Adrenal gland (tissue), 12 donors: ENCODE data around the gene CNNM2. TPM values are rescaled to one million over a fixed set of nuclear protein-coding genes. Genes with fewer than 3 reads are reported as not detected.

Experiments
- DNase-seq, 7 donors: peaks; one replicate each; pipeline ENCODE4 v3.0.0-alpha.2; 2019 to 2020
- H3K27ac ChIP-seq, 5 donors: fragments of 200-600 bp; sonication (generic) in 4 of 5; 1 replicate in 3 of 5; 2 replicates in 2 of 5; pipeline versions ENCODE4 v1.5.1 to v1.8.0; 2016 to 2020; ENCODE audit warnings: mild to moderate bottlenecking in 1 of 5
- H3K27me3 ChIP-seq: fragments of 200-600 bp; 2 replicates; pipeline ENCODE4 v1.8.0; 2021
- H3K36me3 ChIP-seq, 2 donors: fragments of 200-600 bp; replicated peaks in 1 of 2; 1 replicate in 1 of 2; 2 replicates in 1 of 2; pipeline versions ENCODE4 v1.5.1 to v1.8.0; 2018 to 2022
- H3K4me1 ChIP-seq, 2 donors: fragments of 200-600 bp; replicated peaks in 1 of 2; 1 replicate in 1 of 2; 2 replicates in 1 of 2; pipeline versions ENCODE4 v1.5.1 to v1.8.0; 2018 to 2021
- H3K4me3 ChIP-seq, 4 donors: fragments of 200-600 bp; sonication (generic) in 3 of 4; one replicate each; pipeline ENCODE4 v1.5.1; 2016 to 2018
- H3K9me3 ChIP-seq, 3 donors: fragments of 200-600 bp; sonication (generic) in 1 of 3; replicated peaks in 1 of 3; 1 replicate in 2 of 3; 2 replicates in 1 of 3; pipeline versions ENCODE4 v1.5.1 to v1.8.0; 2016 to 2021
- POLR2A ChIP-seq, 2 donors: fragments of 450-650 bp; IDR thresholded peaks; one replicate each; pipeline ENCODE4 v1.6.1; 2017; ENCODE audit warnings: antibody characterized with exemption in 2 of 2, mild to moderate bottlenecking in 2 of 2, moderate library complexity in 1 of 2
- WGBS, 4 donors: extraction: QIAGEN DNeasy Blood & Tissue Kit in 2 of 4; methylation state at CpG; one replicate each; pipeline versions ENCODE4 v1.1.5 to v1.1.7; 2013 to 2017; 5-methylcytosine and 5-hydroxymethylcytosine counted together
- intact Hi-C, 2 donors: fragments of 100-400 bp; cut with DNase I; formaldehyde crosslinking; loops; one replicate each; pipeline versions ENCODE4 v1.14.1 to v1.15.0; 2022 to 2023
- polyA plus RNA-seq, 3 donors: library from polyadenylated mRNA; stranded (reverse); fragments of 200-250 nt in 2 of 3; fragments of 350-450 nt in 1 of 3; fragmentation: Illumina TruSeq in 1 of 3; extraction: RNeasy Lipid Tissue Mini Kit (QIAGEN cat#74804) in 1 of 3; gene quantifications; one replicate each; pipeline ENCODE4 v1.2.3, GENCODE V29; 2013 to 2014
- total RNA-seq, 9 donors: library from RNA; depleted of rRNA in 4 of 9; stranded (reverse); fragments of >200 nt in 4 of 9; fragments of 120-200 nt in 1 of 9; fragmentation: NEBNext Ultra II Directional in 1 of 9; extraction: Animal tissue kit (Norgen Biotek cat#: 25700) in 1 of 9; gene quantifications; one replicate each; pipeline versions ENCODE4 v1.1.0 to v1.2.4, GENCODE V29; 2013 to 2023
- TF ChIP-seq, protein P1 (sequence below), 6 experiments: fragments of 450-650 bp in 4 of 6; fragments of 200-600 bp in 2 of 6; sonication (generic) in 1 of 6; IDR thresholded peaks; 1 replicate in 5 of 6; 2 replicates in 1 of 6; pipeline versions ENCODE4 v1.5.1 to v1.8.0; 2016 to 2021; ENCODE audit warnings: antibody characterized with exemption in 6 of 6, mild to moderate bottlenecking in 2 of 6, moderate library complexity in 1 of 6
- donor health status: healthy with polysubstance abuse.
- donor health status: Bipolar disorder and iron deficiency.
- donor health status: DM: yes; HTN: yes; CAD: no.
- donor health status: DM: no; HTN: no; CAD: no.
- donor health status: DM: no; HTN: no; CAD: no.
- donor health status: DM: yes; HTN: yes; CAD: no.

Gene CNNM2
- total and polyA plus RNA-seq, 12 donors, result 5.4 to 52.0 (median 36.6) TPM

GRCh38 chr10:103079946-103080345 is 161.9 kb downstream of the CNNM2 start:
- no peak overlapping the region for H3K4me3 ChIP-seq
- peaks cover 0 to 42% of the 10 kb centered on the region in 2 donors for H3K36me3 ChIP-seq
- 78 to 89% (median 88%) methylated on average over 1 to 11 of the region's 11 CpGs for WGBS, 4 donors
- no peaks in the 10 kb centered on the region for H3K9me3 ChIP-seq
- DNase-seq, result no peak
- H3K4me1 ChIP-seq, result no peaks in the 10 kb centered on the region
- H3K27ac ChIP-seq, result no peak overlapping the region
- intact Hi-C loops, result loop anchor here (10.0 kb wide), 3 partner anchors 165 to 245 kb away; partner anchors contain the start of genes RPEL1 (in 2 of the 2) and CYP17A1 (in 1 of the 2)
- no peak for TF ChIP-seq POLR2A (IDR thresholded peaks at IDR 0.05)
- TF ChIP-seq, protein P1, sequence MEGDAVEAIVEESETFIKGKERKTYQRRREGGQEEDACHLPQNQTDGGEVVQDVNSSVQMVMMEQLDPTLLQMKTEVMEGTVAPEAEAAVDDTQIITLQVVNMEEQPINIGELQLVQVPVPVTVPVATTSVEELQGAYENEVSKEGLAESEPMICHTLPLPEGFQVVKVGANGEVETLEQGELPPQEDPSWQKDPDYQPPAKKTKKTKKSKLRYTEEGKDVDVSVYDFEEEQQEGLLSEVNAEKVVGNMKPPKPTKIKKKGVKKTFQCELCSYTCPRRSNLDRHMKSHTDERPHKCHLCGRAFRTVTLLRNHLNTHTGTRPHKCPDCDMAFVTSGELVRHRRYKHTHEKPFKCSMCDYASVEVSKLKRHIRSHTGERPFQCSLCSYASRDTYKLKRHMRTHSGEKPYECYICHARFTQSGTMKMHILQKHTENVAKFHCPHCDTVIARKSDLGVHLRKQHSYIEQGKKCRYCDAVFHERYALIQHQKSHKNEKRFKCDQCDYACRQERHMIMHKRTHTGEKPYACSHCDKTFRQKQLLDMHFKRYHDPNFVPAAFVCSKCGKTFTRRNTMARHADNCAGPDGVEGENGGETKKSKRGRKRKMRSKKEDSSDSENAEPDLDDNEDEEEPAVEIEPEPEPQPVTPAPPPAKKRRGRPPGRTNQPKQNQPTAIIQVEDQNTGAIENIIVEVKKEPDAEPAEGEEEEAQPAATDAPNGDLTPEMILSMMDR (IDR thresholded peaks at IDR 0.05), result no peak
- no peaks in the 10 kb centered on the region for H3K27me3 ChIP-seq

- intact Hi-C loops, result loop anchor here in 1 of 2 donors (10.0 kb wide), 1 partner anchor 164 kb away; the partner anchor contains the start of gene RPEL1
- Histone ChIP-seq H3K4me3 (no peak overlapping the region), H3K9me3 (no peaks in the 10 kb centered on the region), H3K27ac (no peak overlapping the region), H3K4me1 (no peaks in the 10 kb centered on the region), H3K36me3 (peaks cover 0 to 50% of the 10 kb centered on the region in 2 donors), H3K27me3 (no peaks in the 10 kb centered on the region)
- 95 to 100% (median 98%) methylated on average over 1 to 4 of the region's 4 CpGs for WGBS, 4 donors
- no peak for DNase-seq
- TF ChIP-seq, protein P1 (IDR thresholded peaks at IDR 0.05), result no peak
- no peak for TF ChIP-seq POLR2A (IDR thresholded peaks at IDR 0.05)
These were observed 162.9 kb downstream of the CNNM2 start for GRCh38 chr10:103080891-103081581.

- H3K9me3 ChIP-seq, result no peaks in the 10 kb centered on the region
- H3K27me3 ChIP-seq, result no peaks in the 10 kb centered on the region
- H3K36me3 ChIP-seq, result peaks cover 0 to 44% of the 10 kb centered on the region in 2 donors
- H3K27ac ChIP-seq, result no peak overlapping the region
- 89 to 100% (median 100%) methylated on average over 1 of the region's 1 CpG for WGBS, 4 donors
- no peak for TF ChIP-seq POLR2A (IDR thresholded peaks at IDR 0.05)
- TF ChIP-seq, protein P1 (IDR thresholded peaks at IDR 0.05), result no peak
- intact Hi-C loops, result loop anchor here in 1 of 2 donors (10.0 kb wide), 1 partner anchor 162 kb away; the partner anchor contains the start of gene RPEL1
- no peak for DNase-seq
- no peak overlapping the region for H3K4me3 ChIP-seq
- H3K4me1 ChIP-seq, result no peaks in the 10 kb centered on the region
These were observed 164.6 kb downstream of the CNNM2 start for GRCh38 chr10:103082683-103083082.

- no peak for TF ChIP-seq POLR2A (IDR thresholded peaks at IDR 0.05)
- TF ChIP-seq, protein P1 (IDR thresholded peaks at IDR 0.05), result no peak
- no peak overlapping the region for H3K4me3 ChIP-seq
- no peaks in the 10 kb centered on the region for H3K4me1 ChIP-seq
- peaks cover 0 to 43% of the 10 kb centered on the region in 2 donors for H3K36me3 ChIP-seq
- DNase-seq, result no peak
- no peaks in the 10 kb centered on the region for H3K27me3 ChIP-seq
- intact Hi-C loops, result loop anchor here in 1 of 2 donors (10.0 kb wide), 1 partner anchor 161 kb away; the partner anchor contains the start of gene RPEL1
- no peak overlapping the region for H3K27ac ChIP-seq
- no peaks in the 10 kb centered on the region for H3K9me3 ChIP-seq
- WGBS, 4 donors, result 90 to 97% (median 95%) methylated on average over 7 of the region's 7 CpGs
These were observed 165.3 kb downstream of the CNNM2 start for GRCh38 chr10:103083266-103083976.
